Raji (cell line): Measurements from ENCODE around the gene LSM7.

Source experiments
- POLR2A ChIP-seq: IDR thresholded peaks from 2 replicates; pipeline ENCODE4 v1.6.1; 2011; ENCODE audit warnings: low read depth, low read length, control low read depth; ENCODE audit not compliant: insufficient read depth

Gene LSM7

DNA sequence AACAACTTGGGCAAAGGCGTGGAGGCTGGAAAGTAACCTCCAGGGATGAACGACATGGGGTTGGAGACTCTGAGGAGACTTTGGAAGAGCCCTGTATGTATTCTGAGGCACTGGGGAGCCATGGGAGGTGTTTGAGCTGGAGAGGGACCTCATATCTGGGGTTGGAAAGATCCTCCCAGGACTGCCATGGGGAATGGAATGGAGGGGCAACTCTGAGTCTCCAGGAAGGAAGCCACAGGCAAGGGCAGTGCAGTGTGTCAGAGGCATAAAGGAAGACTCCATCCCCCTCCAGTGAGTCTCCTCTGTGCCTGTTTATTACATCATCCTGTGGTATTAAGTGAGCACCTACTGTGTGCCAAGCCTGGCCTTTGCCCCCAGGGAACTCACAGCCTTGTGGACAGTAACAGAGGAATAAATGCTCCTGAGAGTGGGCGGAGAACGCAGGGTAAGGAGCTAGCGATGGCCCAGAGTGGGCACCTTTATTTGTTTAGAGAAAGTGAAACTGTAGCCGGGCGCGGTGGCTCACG is 54.1 kb downstream of the LSM7 start:
- no peak for TF ChIP-seq POLR2A

GRCh38 chr19:2273356-2274184 is 54.8 kb downstream of the LSM7 start:
- TF ChIP-seq POLR2A, result peak; percentile 66
